Ascending aorta (tissue), 2 donors: ENCODE data around the gene CEP44. TPM values are rescaled to one million over a fixed set of nuclear protein-coding genes. Genes with fewer than 3 reads are reported as not detected.

Experiments
- DNase-seq, 2 donors: peaks; one replicate each; pipeline ENCODE4 v3.0.0-alpha.2; 2019; ENCODE audit warnings: low spot score in 2 of 2
- H3K27ac ChIP-seq, 2 donors: fragments of 200-600 bp; sonication (generic); one replicate each; pipeline ENCODE4 v1.5.1; 2016 to 2017; ENCODE audit warnings: mild to moderate bottlenecking in 1 of 2
- H3K27me3 ChIP-seq: fragments of 200-600 bp; sonication (generic); one replicate; pipeline ENCODE4 v1.5.1; 2017
- H3K36me3 ChIP-seq, 2 donors: fragments of 200-600 bp; sonication (generic); one replicate each; pipeline ENCODE4 v1.5.1; 2016
- H3K4me1 ChIP-seq, 2 donors: fragments of 200-600 bp; sonication (generic); one replicate each; pipeline ENCODE4 v1.5.1; 2016 to 2017; ENCODE audit warnings: mild to moderate bottlenecking in 1 of 2
- H3K4me3 ChIP-seq, 2 donors: fragments of 200-600 bp; sonication (generic); one replicate each; pipeline ENCODE4 v1.5.1; 2016 to 2017; ENCODE audit warnings: mild to moderate bottlenecking in 1 of 2
- H3K9me3 ChIP-seq, 2 donors: fragments of 200-600 bp; sonication (generic); one replicate each; pipeline ENCODE4 v1.5.1; 2016
- CTCF ChIP-seq, 3 experiments: fragments of 200-600 bp in 2 of 3; fragments of 450-650 bp in 1 of 3; sonication (generic) in 2 of 3; IDR thresholded peaks; one replicate each; pipeline ENCODE4 v1.5.1; 2016 to 2019; ENCODE audit warnings: antibody characterized with exemption in 3 of 3, mild to moderate bottlenecking in 1 of 3, moderate library complexity in 1 of 3
- intact Hi-C: fragments of 100-400 bp; cut with DNase I; formaldehyde crosslinking; loops from one replicate; pipeline ENCODE4 v1.15.1; 2023
- total RNA-seq: library from RNA; depleted of rRNA; stranded (reverse); fragments of >200 nt; gene quantifications from one replicate; pipeline ENCODE4 v1.1.0, GENCODE V29; 2016

Gene CEP44
- total RNA-seq, 1 donor from 2014 or later, result 5.7 TPM

- Histone ChIP-seq H3K9me3 (no peaks in the 10 kb centered on the region), H3K27me3 (no peaks in the 10 kb centered on the region), H3K27ac (no peak overlapping the region), H3K4me3 (no peak overlapping the region), H3K4me1 (no peaks in the 10 kb centered on the region), H3K36me3 (peaks cover 17 to 44% of the 10 kb centered on the region in 2 donors)
- intact Hi-C loops, result no loop called here
- TF ChIP-seq CTCF (IDR thresholded peaks at IDR 0.05), result no peak
- no peak for DNase-seq
These were observed 24.0 kb downstream of the CEP44 start for GRCh38 chr4:174307694-174308093.

- H3K4me1 ChIP-seq, result no peaks in the 10 kb centered on the region
- DNase-seq, result no peak
- H3K9me3 ChIP-seq, result no peaks in the 10 kb centered on the region
- no peak for TF ChIP-seq CTCF (IDR thresholded peaks at IDR 0.05)
- H3K27ac ChIP-seq, result no peak overlapping the region
- H3K27me3 ChIP-seq, result no peaks in the 10 kb centered on the region
- H3K4me3 ChIP-seq, result no peak overlapping the region
- intact Hi-C loops, result no loop called here
- H3K36me3 ChIP-seq, result peaks cover 17 to 25% of the 10 kb centered on the region in 2 donors
These were observed 29.3 kb downstream of the CEP44 start for GRCh38 chr4:174312993-174313392.

GRCh38 chr4:174314274-174314673 is 30.6 kb downstream of the CEP44 start:
- no peak overlapping the region for H3K27ac ChIP-seq
- H3K36me3 ChIP-seq, result peaks cover 16 to 23% of the 10 kb centered on the region in 2 donors
- intact Hi-C loops, result no loop called here

GRCh38 chr4:174314770-174315169 is 31.1 kb downstream of the CEP44 start:
- Histone ChIP-seq H3K4me3 (no peak overlapping the region), H3K27ac (no peak overlapping the region), H3K9me3 (no peaks in the 10 kb centered on the region), H3K4me1 (no peaks in the 10 kb centered on the region), H3K27me3 (no peaks in the 10 kb centered on the region), H3K36me3 (peaks cover 16 to 18% of the 10 kb centered on the region in 2 donors)
- intact Hi-C loops, result loop anchor here (5.0 kb wide), 1 partner anchor 92 kb away; no protein-coding TSS in a partner anchor
- DNase-seq, result no peak
- no peak for TF ChIP-seq CTCF (IDR thresholded peaks at IDR 0.05)

More at GRCh38 chr4:174314274-174314673, 30.6 kb downstream of the CEP44 start:
- Histone ChIP-seq H3K9me3 (no peaks in the 10 kb centered on the region), H3K27me3 (no peaks in the 10 kb centered on the region), H3K4me3 (no peak overlapping the region), H3K4me1 (no peaks in the 10 kb centered on the region)
- TF ChIP-seq CTCF (IDR thresholded peaks at IDR 0.05), result no peak
- no peak for DNase-seq

GRCh38 chr4:174316546-174316945 is 32.8 kb downstream of the CEP44 start:
- Histone ChIP-seq H3K9me3 (no peaks in the 10 kb centered on the region), H3K27me3 (no peaks in the 10 kb centered on the region), H3K4me3 (no peak overlapping the region), H3K4me1 (no peaks in the 10 kb centered on the region), H3K36me3 (peaks cover 16 to 20% of the 10 kb centered on the region in 2 donors), H3K27ac (no peak overlapping the region)
- intact Hi-C loops, result loop anchor here (5.0 kb wide), 1 partner anchor 94 kb away; no protein-coding TSS in a partner anchor
- DNase-seq, result no peak
- TF ChIP-seq CTCF (IDR thresholded peaks at IDR 0.05), result no peak

GRCh38 chr4:174316954-174317353 is 33.2 kb downstream of the CEP44 start:
- intact Hi-C loops, result loop anchor here (5.0 kb wide), 1 partner anchor 95 kb away; no protein-coding TSS in a partner anchor
- Histone ChIP-seq H3K4me1 (no peaks in the 10 kb centered on the region), H3K4me3 (no peak overlapping the region), H3K36me3 (peaks cover 14 to 15% of the 10 kb centered on the region in 2 donors), H3K27ac (no peak overlapping the region), H3K9me3 (no peaks in the 10 kb centered on the region), H3K27me3 (no peaks in the 10 kb centered on the region)
- TF ChIP-seq CTCF (IDR thresholded peaks at IDR 0.05), result no peak
- DNase-seq, result no peak
